HepG2 (cell line): Measurements from ENCODE around the gene PRSS27. TPM values are rescaled to one million over a fixed set of nuclear protein-coding genes. Genes with fewer than 3 reads are reported as not detected.

ENCODE experiments used
- ATAC-seq: fragments of 200-7000 bp; cut with Tn5 transposase; 3 replicates; pipeline ENCODE4 v1.9.1; 2020; ENCODE audit warnings: mild to moderate bottlenecking, moderate library complexity
- BruUV-seq: library from RNA; stranded (reverse); fragments of 400-500 nt; replicated peaks from 2 replicates; lab custom pipeline; 2021; lab: Mats Ljungman, UMichigan
- CTCF ChIA-PET: fragments of 300-600 bp; formaldehyde crosslinking; extraction: SDS; loops from one replicate; lab custom pipeline; 2021; ENCODE audit warnings: low total read pairs, inconsistent platforms, low intra/inter-chr PET ratio; lab: Yijun Ruan, JAX
- POLR2A ChIA-PET: fragments of 350-600 bp; sonication (Branson Sonifier 250); formaldehyde crosslinking; loops from one replicate; lab custom pipeline; 2020; ENCODE audit warnings: antibody characterized with exemption, inconsistent platforms; lab: Yijun Ruan, JAX
- DNase-seq: peaks from one replicate; pipeline ENCODE4 v3.0.0-alpha.2; 2015; ENCODE audit warnings: low spot score
- FAIRE-seq: peaks from 3 replicates; lab custom pipeline; 2011; peaks lifted over from hg19 to GRCh38; lab: Jason Lieb, UNC
- H2AFZ ChIP-seq: one replicate; pipeline ENCODE4 v1.6.1; 2011; ENCODE audit warnings: low read length, inconsistent platforms
- H3K27ac ChIP-seq: fragments of 300-600 bp; 3 replicates; pipeline ENCODE4 v1.8.0; 2011; ENCODE audit warnings: mixed run types, mild to moderate bottlenecking, mixed read lengths, low read length, inconsistent platforms; ENCODE audit not compliant: insufficient read depth; ENCODE audit errors: extremely low read length
- H3K27me3 ChIP-seq, 2 experiments: fragments of 200-600 bp in 1 of 2; 2 replicates in 1 of 2; 3 replicates in 1 of 2; pipeline versions ENCODE4 v1.6.0 to v1.8.0; 2011; ENCODE audit warnings: low read length in 2 of 2, mild to moderate bottlenecking in 2 of 2, moderate library complexity in 2 of 2, inconsistent platforms in 1 of 2; ENCODE audit not compliant: insufficient read depth in 2 of 2, control insufficient read depth in 1 of 2
- H3K36me3 ChIP-seq, 2 experiments: fragments of 200-600 bp in 1 of 2; replicated peaks in 1 of 2; 2 replicates in 1 of 2; 3 replicates in 1 of 2; pipeline versions ENCODE4 v1.5.1 to v1.8.0; 2011; ENCODE audit warnings: low read length in 2 of 2, inconsistent platforms in 1 of 2; ENCODE audit not compliant: insufficient read depth in 2 of 2, control insufficient read depth in 1 of 2
- H3K4me1 ChIP-seq: 2 replicates; pipeline ENCODE4 v1.5.1; 2012; ENCODE audit warnings: low read length, inconsistent platforms; ENCODE audit not compliant: insufficient read depth
- H3K4me2 ChIP-seq: 2 replicates; pipeline ENCODE4 v1.6.0; 2011; ENCODE audit warnings: low read depth, low read length, inconsistent platforms
- H3K4me3 ChIP-seq, 3 experiments: fragments of 200-600 bp in 1 of 3; sonication (generic), shearing (Covaris generic) in 1 of 3; replicated peaks in 1 of 3; 2 replicates each; pipeline ENCODE4 v1.5.1; 2011 to 2016; ENCODE audit warnings: low read length in 3 of 3, inconsistent platforms in 2 of 3, low read depth in 2 of 3, mild to moderate bottlenecking in 2 of 3, control low read depth in 1 of 3, mixed read lengths in 1 of 3; ENCODE audit not compliant: insufficient read depth in 1 of 3
- H3K79me2 ChIP-seq: one replicate; pipeline ENCODE4 v1.6.1; 2011; ENCODE audit warnings: low read length, inconsistent platforms; ENCODE audit not compliant: insufficient read depth
- H3K9ac ChIP-seq: 2 replicates; pipeline ENCODE4 v1.6.0; 2011; ENCODE audit warnings: mild to moderate bottlenecking, low read depth, low read length, inconsistent platforms; ENCODE audit not compliant: insufficient read depth
- H3K9me3 ChIP-seq: 2 replicates; pipeline ENCODE4 v1.5.1; 2012; ENCODE audit warnings: mild to moderate bottlenecking, low read length
- H4K20me1 ChIP-seq: 2 replicates; pipeline ENCODE4 v1.6.0; 2011; ENCODE audit warnings: inconsistent platforms, mild to moderate bottlenecking, low read length, moderate library complexity; ENCODE audit not compliant: insufficient read depth
- CBFB ChIP-seq: sonication (generic); formaldehyde crosslinking; IDR thresholded peaks from 2 replicates; pipeline ENCODE4 v1.4.0; 2020; ENCODE audit warnings: missing genetic modification reagents
- HNRNPK ChIP-seq: fragments of 200-400 bp; formaldehyde crosslinking; IDR thresholded peaks from 2 replicates; pipeline ENCODE4 v1.6.1; 2018; ENCODE audit warnings: low read length, low read depth, moderate library complexity, mild to moderate bottlenecking; ENCODE audit not compliant: poor library complexity, severe bottlenecking
- SMAD1 ChIP-seq: sonication (generic); formaldehyde crosslinking; IDR thresholded peaks from 2 replicates; pipeline ENCODE4 v1.4.0; 2020; ENCODE audit warnings: missing genetic modification reagents, low read depth, mild to moderate bottlenecking, borderline replicate concordance
- THAP11 ChIP-seq: IDR thresholded peaks from 2 replicates; pipeline ENCODE4 v1.6.1; 2016; ENCODE audit warnings: missing biosample characterization, missing genetic modification reagents
- ZNF234 ChIP-seq: sonication (generic); formaldehyde crosslinking; conservative IDR thresholded peaks from 2 replicates; pipeline ENCODE4 v1.5.1; 2020; ENCODE audit warnings: mild to moderate bottlenecking, missing genetic modification reagents
- ZNF549 ChIP-seq: sonication (generic); formaldehyde crosslinking; IDR thresholded peaks from 2 replicates; pipeline ENCODE4 v1.5.0; 2020; ENCODE audit warnings: missing genetic modification reagents
- ZNF768 ChIP-seq: sonication (generic); formaldehyde crosslinking; IDR thresholded peaks from 2 replicates; pipeline ENCODE4 v1.4.0; 2020; ENCODE audit warnings: missing genetic modification reagents
- WGBS: methylation state at CpG from one replicate; pipeline ENCODE4 v1.1.6; 2017; ENCODE audit warnings: low lambda C conversion rate; 5-methylcytosine and 5-hydroxymethylcytosine counted together
- in situ Hi-C: cut with HindIII; loops from 2 replicates; pipeline ENCODE4 v1.10.0; 2017; ENCODE audit warnings: low pct_unique_long_range_greater_than_20kb; ENCODE audit not compliant: extremely low pct_ligation_motif_present
- intact Hi-C: fragments of 100-400 bp; cut with micrococcal nuclease; formaldehyde crosslinking; loops from one replicate; pipeline ENCODE4 v1.10.0; 2022; ENCODE audit not compliant: unreplicated experiment
- polyA plus RNA-seq, 8 experiments: library from polyadenylated mRNA; depleted of rRNA in 3 of 8; stranded (reverse) in 7 of 8; unstranded in 1 of 8; fragments of >200 nt; fragmentation: Illumina TruSeq in 4 of 8; extraction: Trizol in 4 of 8; gene quantifications; 2 replicates each; pipeline versions ENCODE4 v1.2.1 to v1.2.3, GENCODE V29; 2011 to 2016; ENCODE audit warnings: low read depth in 4 of 8, missing spikeins in 1 of 8, mixed read lengths in 1 of 8; ENCODE audit not compliant: insufficient read depth in 1 of 8
- total RNA-seq, 5 experiments: library from RNA; depleted of rRNA; stranded (reverse); fragments of >200 nt; fragmentation: Illumina TruSeq; extraction: Trizol; gene quantifications; 2 replicates each; pipeline ENCODE4 v1.2.3, GENCODE V29; 2016; ENCODE audit warnings: low read depth in 1 of 5
- TF ChIP-seq, protein P1 (sequence below): IDR thresholded peaks from 2 replicates; pipeline ENCODE4 v1.4.0; 2020; ENCODE audit warnings: mild to moderate bottlenecking, missing genetic modification reagents
- TF ChIP-seq, protein P2 (sequence below): sonication (generic); formaldehyde crosslinking; IDR thresholded peaks from 2 replicates; pipeline ENCODE4 v1.4.0; 2020; ENCODE audit warnings: missing genetic modification reagents
- TF ChIP-seq, protein P3 (sequence below): sonication (generic); IDR thresholded peaks from 2 replicates; pipeline ENCODE4 v1.6.1; 2016; ENCODE audit warnings: low read depth, borderline replicate concordance
- TF ChIP-seq, protein P4 (sequence below): conservative IDR thresholded peaks from 2 replicates; pipeline ENCODE4 v1.6.1; 2018; ENCODE audit warnings: missing genetic modification reagents
- TF ChIP-seq, protein P5 (sequence below): sonication (generic); formaldehyde crosslinking; IDR thresholded peaks from 2 replicates; pipeline ENCODE4 v1.5.0; 2020; ENCODE audit warnings: missing genetic modification reagents

PRSS27 gene
- total and polyA plus RNA-seq, 2 of the 13 experiments (the other 11 are each of a cell fraction or from before 2014, with no cell fraction given) = 0.20 to 0.73 TPM

DNA sequence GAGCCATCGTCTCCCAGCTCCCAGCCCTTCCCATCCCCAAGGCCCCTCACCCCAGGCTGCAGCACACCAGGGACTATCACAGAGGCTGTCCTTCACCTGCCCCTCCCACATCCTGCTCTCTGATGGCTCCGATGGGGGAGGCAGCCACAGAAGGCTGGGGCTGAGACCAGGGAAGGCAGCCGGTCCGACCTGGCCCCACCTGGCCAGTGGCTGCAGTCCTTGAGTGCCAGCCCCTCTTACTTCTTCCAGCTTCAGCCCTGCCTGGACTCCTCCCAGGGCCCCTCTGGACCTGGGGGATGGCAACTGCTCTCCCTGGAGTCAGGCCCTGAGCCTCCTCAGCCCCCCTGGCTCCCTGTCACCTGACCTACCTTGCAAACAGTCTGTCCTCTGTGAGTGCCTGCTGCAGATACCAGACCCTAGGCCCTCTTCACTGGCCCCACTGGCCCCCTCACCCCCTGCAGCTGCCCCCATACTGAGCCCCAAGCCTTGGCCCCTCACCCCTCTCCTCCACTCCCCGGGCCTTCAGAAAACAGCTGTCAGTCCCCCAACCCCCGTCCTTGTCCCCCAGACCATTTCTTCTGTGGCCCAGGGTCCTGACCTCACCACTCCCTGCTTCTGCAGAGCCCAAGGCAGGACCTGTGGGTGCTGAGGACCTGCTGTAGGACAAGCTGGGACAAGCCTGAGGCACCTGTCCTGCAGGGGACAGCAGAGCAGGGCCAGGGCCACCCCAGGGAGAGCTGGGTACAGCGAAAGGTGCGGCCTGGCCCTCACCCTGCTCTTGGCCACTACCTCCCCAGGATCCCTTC is 19.8 kb upstream of the PRSS27 start (continued):
- TF ChIP-seq, protein P1, sequence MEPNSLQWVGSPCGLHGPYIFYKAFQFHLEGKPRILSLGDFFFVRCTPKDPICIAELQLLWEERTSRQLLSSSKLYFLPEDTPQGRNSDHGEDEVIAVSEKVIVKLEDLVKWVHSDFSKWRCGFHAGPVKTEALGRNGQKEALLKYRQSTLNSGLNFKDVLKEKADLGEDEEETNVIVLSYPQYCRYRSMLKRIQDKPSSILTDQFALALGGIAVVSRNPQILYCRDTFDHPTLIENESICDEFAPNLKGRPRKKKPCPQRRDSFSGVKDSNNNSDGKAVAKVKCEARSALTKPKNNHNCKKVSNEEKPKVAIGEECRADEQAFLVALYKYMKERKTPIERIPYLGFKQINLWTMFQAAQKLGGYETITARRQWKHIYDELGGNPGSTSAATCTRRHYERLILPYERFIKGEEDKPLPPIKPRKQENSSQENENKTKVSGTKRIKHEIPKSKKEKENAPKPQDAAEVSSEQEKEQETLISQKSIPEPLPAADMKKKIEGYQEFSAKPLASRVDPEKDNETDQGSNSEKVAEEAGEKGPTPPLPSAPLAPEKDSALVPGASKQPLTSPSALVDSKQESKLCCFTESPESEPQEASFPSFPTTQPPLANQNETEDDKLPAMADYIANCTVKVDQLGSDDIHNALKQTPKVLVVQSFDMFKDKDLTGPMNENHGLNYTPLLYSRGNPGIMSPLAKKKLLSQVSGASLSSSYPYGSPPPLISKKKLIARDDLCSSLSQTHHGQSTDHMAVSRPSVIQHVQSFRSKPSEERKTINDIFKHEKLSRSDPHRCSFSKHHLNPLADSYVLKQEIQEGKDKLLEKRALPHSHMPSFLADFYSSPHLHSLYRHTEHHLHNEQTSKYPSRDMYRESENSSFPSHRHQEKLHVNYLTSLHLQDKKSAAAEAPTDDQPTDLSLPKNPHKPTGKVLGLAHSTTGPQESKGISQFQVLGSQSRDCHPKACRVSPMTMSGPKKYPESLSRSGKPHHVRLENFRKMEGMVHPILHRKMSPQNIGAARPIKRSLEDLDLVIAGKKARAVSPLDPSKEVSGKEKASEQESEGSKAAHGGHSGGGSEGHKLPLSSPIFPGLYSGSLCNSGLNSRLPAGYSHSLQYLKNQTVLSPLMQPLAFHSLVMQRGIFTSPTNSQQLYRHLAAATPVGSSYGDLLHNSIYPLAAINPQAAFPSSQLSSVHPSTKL (CRISPR knock-in tag) = no peak; the same call in 1 of the 2 replicates
- peak; percentile 47; the same call in 1 of the 2 replicates for TF ChIP-seq CBFB (CRISPR knock-in tag)
- no peak for TF ChIP-seq SMAD1 (CRISPR knock-in tag)
- TF ChIP-seq HNRNPK = no peak

DNA sequence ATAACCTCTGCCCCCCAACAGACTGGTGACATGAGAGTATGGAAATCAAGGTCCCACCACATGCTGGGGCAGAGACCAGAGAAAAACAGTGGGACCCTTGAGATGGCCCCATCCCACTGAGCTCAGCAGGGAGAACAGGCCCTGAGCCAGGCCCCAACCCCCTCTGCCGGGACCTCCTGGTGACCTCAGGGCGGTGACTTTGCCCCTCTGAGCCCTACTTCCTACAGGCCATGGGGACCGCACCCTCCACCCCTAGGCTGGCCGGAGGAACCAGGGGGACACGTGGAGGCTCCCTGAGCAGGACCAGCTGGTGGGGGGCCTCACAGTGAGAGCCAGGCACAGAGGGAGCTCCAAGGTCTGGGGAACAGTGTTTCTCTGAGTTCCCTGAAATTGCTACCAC is 18.6 kb upstream of the PRSS27 start:
- BruUV-seq = no TSS peak
- Histone ChIP-seq H3K27ac (no peak overlapping the region), H4K20me1 (no peaks in the 10 kb centered on the region), H3K36me3 (no peaks in the 10 kb centered on the region), H3K9ac (peak overlapping the region; percentile 35; the same call in 1 of the 2 replicates), H2AFZ (no peak overlapping the region), H3K79me2 (no peaks in the 10 kb centered on the region), H3K4me2 (peak overlapping the region; percentile 80), H3K9me3 (no peaks in the 10 kb centered on the region), H3K4me1 (peaks cover 40% of the 10 kb centered on the region), H3K27me3 (no peaks in the 10 kb centered on the region; a peak in 1 of 5 replicates), H3K4me3 (peak overlapping the region in 2 of 3 experiments; percentile 13 to 47; a peak in 2 of 6 replicates)
- FAIRE-seq = no peak
- ATAC-seq = peak; percentile 27
- intact Hi-C loops (no loop called here), in situ Hi-C loops (no loop called here)
- DNase-seq = no peak
- POLR2A ChIA-PET = interaction anchor here (1.1 to 4.4 kb wide), 2 partner anchors 14 to 19 kb away, joined by 3 to 43 read pairs; partner anchors contain the start of gene SRRM2
- WGBS = 0% methylated on average over 2 of the region's 5 CpGs
- CTCF ChIA-PET = no interaction called here
- TF ChIP-seq THAP11 (CRISPR knock-in tag) (0 out of 2 replicates have a peak, but pooled peaks have one; percentile 9), ZNF768 (CRISPR knock-in tag) (peak; percentile 67; the same call in 1 of the 2 replicates), ZNF234 (CRISPR knock-in tag) (no peak), ZNF549 (CRISPR knock-in tag) (no peak)
- TF ChIP-seq, protein P2, sequence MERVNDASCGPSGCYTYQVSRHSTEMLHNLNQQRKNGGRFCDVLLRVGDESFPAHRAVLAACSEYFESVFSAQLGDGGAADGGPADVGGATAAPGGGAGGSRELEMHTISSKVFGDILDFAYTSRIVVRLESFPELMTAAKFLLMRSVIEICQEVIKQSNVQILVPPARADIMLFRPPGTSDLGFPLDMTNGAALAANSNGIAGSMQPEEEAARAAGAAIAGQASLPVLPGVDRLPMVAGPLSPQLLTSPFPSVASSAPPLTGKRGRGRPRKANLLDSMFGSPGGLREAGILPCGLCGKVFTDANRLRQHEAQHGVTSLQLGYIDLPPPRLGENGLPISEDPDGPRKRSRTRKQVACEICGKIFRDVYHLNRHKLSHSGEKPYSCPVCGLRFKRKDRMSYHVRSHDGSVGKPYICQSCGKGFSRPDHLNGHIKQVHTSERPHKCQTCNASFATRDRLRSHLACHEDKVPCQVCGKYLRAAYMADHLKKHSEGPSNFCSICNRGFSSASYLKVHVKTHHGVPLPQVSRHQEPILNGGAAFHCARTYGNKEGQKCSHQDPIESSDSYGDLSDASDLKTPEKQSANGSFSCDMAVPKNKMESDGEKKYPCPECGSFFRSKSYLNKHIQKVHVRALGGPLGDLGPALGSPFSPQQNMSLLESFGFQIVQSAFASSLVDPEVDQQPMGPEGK (CRISPR knock-in tag) = 0 out of 2 replicates have a peak, but pooled peaks have one; percentile 15
- TF ChIP-seq, protein P3, sequence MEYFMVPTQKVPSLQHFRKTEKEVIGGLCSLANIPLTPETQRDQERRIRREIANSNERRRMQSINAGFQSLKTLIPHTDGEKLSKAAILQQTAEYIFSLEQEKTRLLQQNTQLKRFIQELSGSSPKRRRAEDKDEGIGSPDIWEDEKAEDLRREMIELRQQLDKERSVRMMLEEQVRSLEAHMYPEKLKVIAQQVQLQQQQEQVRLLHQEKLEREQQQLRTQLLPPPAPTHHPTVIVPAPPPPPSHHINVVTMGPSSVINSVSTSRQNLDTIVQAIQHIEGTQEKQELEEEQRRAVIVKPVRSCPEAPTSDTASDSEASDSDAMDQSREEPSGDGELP = peak; percentile 41; the same call in 1 of the 2 replicates
- TF ChIP-seq, protein P4, sequence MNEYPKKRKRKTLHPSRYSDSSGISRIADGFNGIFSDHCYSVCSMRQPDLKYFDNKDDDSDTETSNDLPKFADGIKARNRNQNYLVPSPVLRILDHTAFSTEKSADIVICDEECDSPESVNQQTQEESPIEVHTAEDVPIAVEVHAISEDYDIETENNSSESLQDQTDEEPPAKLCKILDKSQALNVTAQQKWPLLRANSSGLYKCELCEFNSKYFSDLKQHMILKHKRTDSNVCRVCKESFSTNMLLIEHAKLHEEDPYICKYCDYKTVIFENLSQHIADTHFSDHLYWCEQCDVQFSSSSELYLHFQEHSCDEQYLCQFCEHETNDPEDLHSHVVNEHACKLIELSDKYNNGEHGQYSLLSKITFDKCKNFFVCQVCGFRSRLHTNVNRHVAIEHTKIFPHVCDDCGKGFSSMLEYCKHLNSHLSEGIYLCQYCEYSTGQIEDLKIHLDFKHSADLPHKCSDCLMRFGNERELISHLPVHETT (CRISPR knock-in tag) = no peak
- TF ChIP-seq, protein P5, sequence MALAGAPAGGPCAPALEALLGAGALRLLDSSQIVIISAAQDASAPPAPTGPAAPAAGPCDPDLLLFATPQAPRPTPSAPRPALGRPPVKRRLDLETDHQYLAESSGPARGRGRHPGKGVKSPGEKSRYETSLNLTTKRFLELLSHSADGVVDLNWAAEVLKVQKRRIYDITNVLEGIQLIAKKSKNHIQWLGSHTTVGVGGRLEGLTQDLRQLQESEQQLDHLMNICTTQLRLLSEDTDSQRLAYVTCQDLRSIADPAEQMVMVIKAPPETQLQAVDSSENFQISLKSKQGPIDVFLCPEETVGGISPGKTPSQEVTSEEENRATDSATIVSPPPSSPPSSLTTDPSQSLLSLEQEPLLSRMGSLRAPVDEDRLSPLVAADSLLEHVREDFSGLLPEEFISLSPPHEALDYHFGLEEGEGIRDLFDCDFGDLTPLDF = no peak
